Nephron progenitor cell (in vitro differentiated cells): ENCODE results near the gene ZNF692.

Experiments
- DNase-seq: peaks from one replicate; pipeline ENCODE4 v3.0.0; 2021
- H3K27ac Mint-ChIP-seq: 2 replicates; pipeline ENCODE4 v1.8.0; 2021; ENCODE audit warnings: mild to moderate bottlenecking, moderate library complexity, mixed read lengths
- H3K27me3 Mint-ChIP-seq: 2 replicates; pipeline ENCODE4 v1.8.0; 2021; ENCODE audit warnings: mild to moderate bottlenecking, low read depth, mixed read lengths; ENCODE audit not compliant: poor library complexity
- H3K36me3 Mint-ChIP-seq: 2 replicates; pipeline ENCODE4 v1.8.0; 2021; ENCODE audit warnings: low read depth, mixed read lengths
- H3K4me1 Mint-ChIP-seq: 2 replicates; pipeline ENCODE4 v1.8.0; 2021; ENCODE audit warnings: mixed read lengths
- H3K4me3 Mint-ChIP-seq: 2 replicates; pipeline ENCODE4 v1.8.0; 2021; ENCODE audit warnings: mild to moderate bottlenecking, moderate library complexity, mixed read lengths
- H3K9me3 Mint-ChIP-seq: 2 replicates; pipeline ENCODE4 v1.8.0; 2021; ENCODE audit warnings: mild to moderate bottlenecking, moderate library complexity, mixed read lengths
- TF ChIP-seq, protein P1 (sequence below): fragments of 200-600 bp; sonication (generic); IDR thresholded peaks from 2 replicates; pipeline ENCODE4 v1.5.0; 2021; ENCODE audit warnings: antibody characterized with exemption

The ZNF692 gene, protein sequence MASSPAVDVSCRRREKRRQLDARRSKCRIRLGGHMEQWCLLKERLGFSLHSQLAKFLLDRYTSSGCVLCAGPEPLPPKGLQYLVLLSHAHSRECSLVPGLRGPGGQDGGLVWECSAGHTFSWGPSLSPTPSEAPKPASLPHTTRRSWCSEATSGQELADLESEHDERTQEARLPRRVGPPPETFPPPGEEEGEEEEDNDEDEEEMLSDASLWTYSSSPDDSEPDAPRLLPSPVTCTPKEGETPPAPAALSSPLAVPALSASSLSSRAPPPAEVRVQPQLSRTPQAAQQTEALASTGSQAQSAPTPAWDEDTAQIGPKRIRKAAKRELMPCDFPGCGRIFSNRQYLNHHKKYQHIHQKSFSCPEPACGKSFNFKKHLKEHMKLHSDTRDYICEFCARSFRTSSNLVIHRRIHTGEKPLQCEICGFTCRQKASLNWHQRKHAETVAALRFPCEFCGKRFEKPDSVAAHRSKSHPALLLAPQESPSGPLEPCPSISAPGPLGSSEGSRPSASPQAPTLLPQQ

DNA sequence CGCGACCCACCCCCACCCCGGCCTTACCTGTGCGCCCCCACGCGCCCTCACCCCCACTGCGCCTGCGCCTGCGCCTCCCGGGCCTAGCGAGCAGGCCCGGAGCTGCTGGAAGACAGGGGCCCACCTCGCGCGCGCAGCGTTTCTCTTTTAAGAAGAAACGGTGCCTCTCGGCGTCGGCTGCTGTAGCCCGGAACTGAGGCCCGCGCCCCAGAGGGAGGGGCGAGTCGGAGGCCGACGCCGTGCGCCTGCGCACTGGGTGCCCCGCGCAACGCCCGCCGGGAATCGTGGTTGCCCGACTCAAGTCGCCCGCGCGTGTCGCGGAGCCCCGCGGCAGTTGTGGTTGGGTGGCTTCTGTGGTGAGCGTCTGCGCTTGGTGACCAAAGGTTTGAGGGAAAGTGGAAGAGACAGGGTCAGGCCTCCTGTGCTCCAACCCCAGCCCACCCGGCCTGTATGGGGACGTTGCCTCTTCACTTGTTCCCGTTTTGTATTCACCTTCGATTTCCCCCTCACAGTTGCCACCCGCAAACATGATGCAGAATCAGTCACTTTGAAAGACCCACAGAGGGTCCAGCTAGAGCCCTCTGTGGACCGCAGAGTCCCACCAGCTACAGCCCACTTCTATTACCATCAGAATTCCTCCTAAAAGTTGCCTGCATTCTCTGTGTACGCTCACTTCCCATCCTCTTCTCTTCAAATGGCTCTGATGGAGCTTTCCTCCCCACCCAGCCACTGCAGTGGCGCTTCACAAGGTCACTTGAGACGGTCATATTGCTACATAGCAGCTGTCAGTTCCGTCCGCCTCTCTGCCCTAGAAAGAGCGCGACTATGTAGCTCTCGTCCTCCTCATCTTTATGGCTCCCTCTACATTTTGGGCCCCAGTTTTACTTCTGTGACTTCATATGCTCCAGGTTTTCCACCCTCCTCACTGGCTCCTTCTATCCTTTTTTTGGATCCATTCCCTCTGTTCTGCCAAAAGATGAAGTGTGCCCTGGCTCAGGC, at the start of gene ZNF692:
ZNF692 (minus strand) TSS at position 195 of the 999 bp plus-strand sequence. CDS start 776 bp downstream, outside the sequence.
- TF ChIP-seq, protein P1, sequence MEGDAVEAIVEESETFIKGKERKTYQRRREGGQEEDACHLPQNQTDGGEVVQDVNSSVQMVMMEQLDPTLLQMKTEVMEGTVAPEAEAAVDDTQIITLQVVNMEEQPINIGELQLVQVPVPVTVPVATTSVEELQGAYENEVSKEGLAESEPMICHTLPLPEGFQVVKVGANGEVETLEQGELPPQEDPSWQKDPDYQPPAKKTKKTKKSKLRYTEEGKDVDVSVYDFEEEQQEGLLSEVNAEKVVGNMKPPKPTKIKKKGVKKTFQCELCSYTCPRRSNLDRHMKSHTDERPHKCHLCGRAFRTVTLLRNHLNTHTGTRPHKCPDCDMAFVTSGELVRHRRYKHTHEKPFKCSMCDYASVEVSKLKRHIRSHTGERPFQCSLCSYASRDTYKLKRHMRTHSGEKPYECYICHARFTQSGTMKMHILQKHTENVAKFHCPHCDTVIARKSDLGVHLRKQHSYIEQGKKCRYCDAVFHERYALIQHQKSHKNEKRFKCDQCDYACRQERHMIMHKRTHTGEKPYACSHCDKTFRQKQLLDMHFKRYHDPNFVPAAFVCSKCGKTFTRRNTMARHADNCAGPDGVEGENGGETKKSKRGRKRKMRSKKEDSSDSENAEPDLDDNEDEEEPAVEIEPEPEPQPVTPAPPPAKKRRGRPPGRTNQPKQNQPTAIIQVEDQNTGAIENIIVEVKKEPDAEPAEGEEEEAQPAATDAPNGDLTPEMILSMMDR = no peak
- Mint-ChIP-seq H3K27me3 (peaks cover 35% of the 10 kb centered on the region), H3K36me3 (peaks cover 16% of the 10 kb centered on the region), H3K27ac (peak within 1 kb of the TSS; percentile 95), H3K4me3 (peak within 1 kb of the TSS; percentile 89), H3K9me3 (no peaks in the 10 kb centered on the region), H3K4me1 (peaks cover 50% of the 10 kb centered on the region)
- peak; percentile 95 for DNase-seq

DNA sequence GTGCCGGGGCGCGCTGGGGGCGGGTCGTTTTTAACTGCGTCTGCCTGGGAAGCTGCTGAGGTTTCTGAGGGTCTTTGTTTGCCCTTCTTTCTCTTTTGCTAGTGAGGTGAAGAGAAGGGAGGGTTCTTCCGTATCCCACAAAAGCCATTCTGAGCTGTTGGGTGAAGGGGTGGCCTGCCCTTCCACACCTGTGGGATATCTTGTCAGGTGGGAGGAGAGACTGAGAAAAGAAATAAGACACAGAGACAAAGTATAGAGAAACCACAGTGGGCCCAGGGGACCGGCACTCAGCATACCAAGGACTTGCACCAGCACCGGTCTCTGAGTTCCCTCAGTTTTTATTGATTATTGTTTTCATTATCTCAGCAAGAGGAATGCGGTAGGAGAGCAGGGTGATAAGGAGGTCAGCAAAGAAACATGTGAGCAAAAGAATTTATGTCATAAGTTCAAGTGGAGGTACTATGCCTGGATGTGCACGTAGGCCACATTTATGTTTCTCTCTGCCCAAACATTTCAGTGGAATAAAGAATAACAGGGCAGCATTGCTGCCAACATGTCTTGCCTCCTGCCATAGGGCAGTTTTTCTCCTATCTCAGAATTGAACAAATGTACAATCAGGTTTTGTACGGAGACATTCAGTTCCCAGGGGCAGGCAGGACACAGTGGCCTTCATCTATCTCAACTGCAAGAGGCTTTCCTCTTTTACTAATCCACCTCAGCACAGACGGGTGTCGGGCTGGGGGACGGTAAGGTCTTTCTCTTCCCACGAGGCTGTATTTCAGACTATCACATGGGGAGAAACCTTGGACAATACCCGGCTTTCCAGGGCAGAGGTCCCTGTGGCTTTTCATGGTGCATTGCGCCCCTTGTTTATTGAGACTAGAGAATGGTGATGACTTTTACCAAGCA, 48.1 kb upstream of the ZNF692 start:
- Mint-ChIP-seq H3K27me3 (peaks cover 3% of the 10 kb centered on the region), H3K9me3 (peaks cover 17% of the 10 kb centered on the region), H3K27ac (peak overlapping the region; percentile 100), H3K36me3 (peaks cover 35% of the 10 kb centered on the region), H3K4me1 (peaks cover 48% of the 10 kb centered on the region), H3K4me3 (peak overlapping the region; percentile 94)
- no peak for DNase-seq
- TF ChIP-seq, protein P1 = no peak

DNA sequence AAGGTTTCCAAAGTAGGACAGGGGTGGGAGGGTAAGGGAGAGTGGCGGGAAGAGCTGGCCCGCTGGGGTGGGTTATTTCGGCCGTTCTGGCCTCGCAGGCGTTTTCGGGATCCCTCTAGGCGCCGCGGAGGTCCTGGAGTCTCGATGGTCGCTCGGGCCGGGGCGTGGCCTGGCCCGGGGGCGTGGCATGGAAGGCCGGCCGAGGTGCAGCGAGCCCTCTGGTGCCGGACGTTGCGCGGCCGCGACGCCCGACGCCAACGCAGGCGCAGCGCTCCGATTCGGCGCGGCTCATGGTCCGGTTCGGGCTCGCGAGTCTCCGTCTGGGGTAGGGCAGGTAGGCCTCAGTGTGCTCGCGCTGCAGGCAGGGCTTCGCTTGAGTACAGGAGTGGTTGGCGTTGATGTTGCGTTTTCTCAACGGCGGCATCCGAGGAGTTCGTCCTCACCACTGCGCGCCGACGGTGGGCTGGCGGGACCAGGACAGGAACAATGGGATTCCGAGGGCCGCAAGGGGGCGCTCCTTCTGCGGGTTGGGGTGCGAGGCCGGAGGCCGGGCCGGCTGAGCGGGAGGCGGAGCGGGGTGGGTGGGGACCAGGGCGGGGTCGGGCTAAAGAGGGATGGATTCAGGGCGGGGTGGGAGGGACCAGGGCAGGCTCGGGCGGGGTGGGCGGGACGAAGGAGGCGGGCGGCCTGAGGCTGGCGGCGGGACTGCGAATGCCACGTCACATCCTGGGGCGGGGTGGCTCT, 47.3 kb upstream of the ZNF692 start, which contains the start of gene PGBD2:
PGBD2 (plus strand) TSS at position 227 of the 744 bp plus-strand sequence. CDS start 7,628 bp downstream, outside the sequence.
- peaks cover 48% of the 10 kb centered on the region for H3K4me1 Mint-ChIP-seq
- H3K9me3 Mint-ChIP-seq = peaks cover 13% of the 10 kb centered on the region
- peak within 1 kb of the TSS; percentile 100 for H3K27ac Mint-ChIP-seq
- H3K4me3 Mint-ChIP-seq = peak within 1 kb of the TSS; percentile 94
- peaks cover 3% of the 10 kb centered on the region for H3K27me3 Mint-ChIP-seq
- H3K36me3 Mint-ChIP-seq = peaks cover 32% of the 10 kb centered on the region
- DNase-seq = peak; percentile 98
- TF ChIP-seq, protein P1 = peak; percentile 56

DNA sequence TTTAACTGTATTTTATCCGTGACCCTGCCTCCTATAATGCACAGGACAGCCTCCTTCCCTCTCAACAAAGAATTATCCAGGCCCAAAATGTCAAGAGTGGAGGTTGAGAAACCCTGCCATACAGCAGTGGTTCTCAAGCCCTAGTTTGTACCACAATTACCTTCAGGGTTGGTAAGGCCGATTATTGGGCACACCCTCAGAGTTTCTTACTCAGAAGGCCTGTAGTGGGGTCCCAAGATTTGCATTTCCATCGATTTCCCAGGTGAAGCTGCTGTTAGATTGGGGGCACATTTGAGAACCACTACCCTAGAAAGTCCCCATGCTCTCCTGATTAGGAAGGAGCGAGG, 46.8 kb upstream of the ZNF692 start:
- TF ChIP-seq, protein P1 = no peak

More for the DNA sequence above, 46.8 kb upstream of the ZNF692 start:
- Mint-ChIP-seq H3K4me3 (peak overlapping the region; percentile 88), H3K4me1 (peaks cover 48% of the 10 kb centered on the region), H3K27ac (peak overlapping the region; percentile 92), H3K27me3 (peaks cover 3% of the 10 kb centered on the region), H3K36me3 (peaks cover 26% of the 10 kb centered on the region), H3K9me3 (peaks cover 8% of the 10 kb centered on the region)
- DNase-seq = no peak
